GM12878 (cell line): ENCODE measurements around the gene LMAN2L. TPM values are rescaled to one million over a fixed set of nuclear protein-coding genes. Genes with fewer than 3 reads are reported as not detected.
A peak's percentile ranks its signal among the peaks of the same experiment; 100 is the strongest.

Experiments
- FOS ChIP-seq: IDR thresholded peaks from 3 replicates; pipeline ENCODE4 v1.6.1; 2011; ENCODE audit warnings: borderline replicate concordance; ENCODE audit not compliant: insufficient read length; ENCODE audit errors: extremely low read depth
- FOXK2 ChIP-seq: fragments of 450-650 bp; IDR thresholded peaks from 2 replicates; pipeline ENCODE4 v1.6.1; 2017; ENCODE audit warnings: mild to moderate bottlenecking, moderate library complexity
- HDAC6 ChIP-seq: fragments of 200-600 bp; sonication (generic); IDR thresholded peaks from one replicate; pipeline ENCODE4 v1.8.0; 2017; ENCODE audit warnings: antibody characterized with exemption; ENCODE audit not compliant: unreplicated experiment
- IKZF1 ChIP-seq: fragments of 450-650 bp; conservative IDR thresholded peaks from 2 replicates; pipeline ENCODE4 v1.6.1; 2017; ENCODE audit warnings: antibody characterized with exemption, mild to moderate bottlenecking
- IKZF2 ChIP-seq, 2 experiments: fragments of 450-650 bp; IDR thresholded peaks; 2 replicates each; pipeline ENCODE4 v1.6.1; 2017; ENCODE audit warnings: mild to moderate bottlenecking in 2 of 2, moderate library complexity in 2 of 2
- IRF4 ChIP-seq: IDR thresholded peaks from 2 replicates; pipeline ENCODE4 v1.6.1; 2011; ENCODE audit warnings: low read depth, low read length
- KAT2A ChIP-seq: conservative IDR thresholded peaks from 2 replicates; pipeline ENCODE4 v1.6.1; 2011; ENCODE audit warnings: low read depth, low read length; ENCODE audit not compliant: control insufficient read depth
- MXI1 ChIP-seq: fragments of 150-350 bp; IDR thresholded peaks from 2 replicates; pipeline ENCODE4 v1.6.1; 2011; ENCODE audit warnings: low read depth, mild to moderate bottlenecking, inconsistent platforms, low read length, improper control_type of control experiment
- NBN ChIP-seq: fragments of 450-650 bp; IDR thresholded peaks from 2 replicates; pipeline ENCODE4 v1.6.1; 2016
- NR2F1 ChIP-seq: fragments of 450-650 bp; conservative IDR thresholded peaks from 2 replicates; pipeline ENCODE4 v1.6.1; 2017; ENCODE audit warnings: mild to moderate bottlenecking
- RAD21 ChIP-seq: IDR thresholded peaks from 2 replicates; pipeline ENCODE4 v1.6.1; 2011; ENCODE audit warnings: mild to moderate bottlenecking, low read depth, low read length, moderate library complexity; ENCODE audit not compliant: insufficient read depth
- RCOR1 ChIP-seq: conservative IDR thresholded peaks from 2 replicates; pipeline ENCODE4 v1.6.1; 2012; ENCODE audit warnings: low read depth, low read length, improper control_type of control experiment
- SIN3A ChIP-seq: IDR thresholded peaks from 2 replicates; pipeline ENCODE4 v1.6.1; 2012; ENCODE audit warnings: low read depth, low read length, improper control_type of control experiment
- SKIL ChIP-seq: fragments of 450-650 bp; IDR thresholded peaks from 2 replicates; pipeline ENCODE4 v1.6.1; 2017; ENCODE audit warnings: mild to moderate bottlenecking, low read depth, inconsistent platforms; ENCODE audit not compliant: poor library complexity, severe bottlenecking
- TBL1XR1 ChIP-seq: IDR thresholded peaks from 2 replicates; pipeline ENCODE4 v1.6.1; 2012; ENCODE audit warnings: low read depth, low read length, improper control_type of control experiment
- TCF3 ChIP-seq: IDR thresholded peaks from 2 replicates; pipeline ENCODE4 v1.6.1; 2012; ENCODE audit warnings: low read depth, mild to moderate bottlenecking, low read length, borderline replicate concordance; ENCODE audit not compliant: insufficient read depth
- YY1 ChIP-seq: IDR thresholded peaks from 2 replicates; pipeline ENCODE4 v1.6.1; 2011; ENCODE audit warnings: low read depth, mild to moderate bottlenecking, low read length
- ZSCAN29 ChIP-seq: fragments of 450-650 bp; IDR thresholded peaks from 2 replicates; pipeline ENCODE4 v1.6.1; 2017; ENCODE audit warnings: mild to moderate bottlenecking, moderate library complexity
- polyA plus RNA-seq, 11 experiments: library from polyadenylated mRNA; depleted of rRNA in 4 of 11; unstranded in 6 of 11; stranded (reverse) in 5 of 11; fragments of >200 nt; fragmentation: Nextera tagmentation in 4 of 11; fragmentation: Illumina TruSeq in 1 of 11; extraction: Ambion mirVana in 4 of 11; extraction: Trizol in 1 of 11; gene quantifications; 1 replicate in 1 of 11; 2 replicates in 10 of 11; pipeline versions ENCODE4 v1.2.1 to v1.2.3, GENCODE V29; 2011 to 2016; ENCODE audit warnings: inconsistent platforms in 2 of 11, missing spikeins in 2 of 11, low read depth in 1 of 11
- total RNA-seq, 4 experiments: library from RNA; depleted of rRNA in 3 of 4; stranded (reverse); fragments of >200 nt in 3 of 4; fragmentation: Illumina TruSeq in 1 of 4; extraction: Trizol in 1 of 4; gene quantifications; 2 replicates each; pipeline versions ENCODE4 v1.2.1 to v1.2.3, GENCODE V29; 2013 to 2021
- TF ChIP-seq, protein P1 (sequence below): fragments of 450-650 bp; formaldehyde crosslinking; IDR thresholded peaks from 2 replicates; pipeline ENCODE4 v1.4.0; 2022; ENCODE audit warnings: mild to moderate bottlenecking, moderate library complexity
- TF ChIP-seq, protein P2 (sequence below): IDR thresholded peaks from 2 replicates; pipeline ENCODE4 v1.6.1; 2012; ENCODE audit warnings: mild to moderate bottlenecking, low read depth, low read length

The LMAN2L gene
- total and polyA plus RNA-seq, 10 of the 15 experiments (the other 5 are each of a cell fraction or from before 2014, with no cell fraction given), result 5.7 to 16.3 (median 10.7) TPM

- TF ChIP-seq, protein P1, sequence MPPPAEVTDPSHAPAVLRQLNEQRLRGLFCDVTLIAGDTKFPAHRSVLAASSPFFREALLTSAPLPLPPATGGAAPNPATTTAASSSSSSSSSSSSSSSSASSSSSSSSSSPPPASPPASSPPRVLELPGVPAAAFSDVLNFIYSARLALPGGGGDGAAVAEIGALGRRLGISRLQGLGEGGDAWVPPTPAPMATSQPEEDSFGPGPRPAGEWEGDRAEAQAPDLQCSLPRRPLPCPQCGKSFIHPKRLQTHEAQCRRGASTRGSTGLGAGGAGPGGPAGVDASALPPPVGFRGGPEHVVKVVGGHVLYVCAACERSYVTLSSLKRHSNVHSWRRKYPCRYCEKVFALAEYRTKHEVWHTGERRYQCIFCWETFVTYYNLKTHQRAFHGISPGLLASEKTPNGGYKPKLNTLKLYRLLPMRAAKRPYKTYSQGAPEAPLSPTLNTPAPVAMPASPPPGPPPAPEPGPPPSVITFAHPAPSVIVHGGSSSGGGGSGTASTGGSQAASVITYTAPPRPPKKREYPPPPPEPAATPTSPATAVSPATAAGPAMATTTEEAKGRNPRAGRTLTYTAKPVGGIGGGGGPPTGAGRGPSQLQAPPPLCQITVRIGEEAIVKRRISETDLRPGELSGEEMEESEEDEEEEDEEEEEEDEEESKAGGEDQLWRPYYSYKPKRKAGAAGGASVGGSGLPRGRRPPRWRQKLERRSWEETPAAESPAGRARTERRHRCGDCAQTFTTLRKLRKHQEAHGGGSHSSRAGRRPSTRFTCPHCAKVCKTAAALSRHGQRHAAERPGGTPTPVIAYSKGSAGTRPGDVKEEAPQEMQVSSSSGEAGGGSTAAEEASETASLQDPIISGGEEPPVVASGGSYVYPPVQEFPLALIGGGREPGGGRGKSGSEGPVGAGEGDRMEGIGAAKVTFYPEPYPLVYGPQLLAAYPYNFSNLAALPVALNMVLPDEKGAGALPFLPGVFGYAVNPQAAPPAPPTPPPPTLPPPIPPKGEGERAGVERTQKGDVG (CRISPR knock-in tag), result no peak
- TF ChIP-seq NR2F1 (peak; percentile 54; the same call in 1 of the 2 replicates), KAT2A (no peak), MXI1 (no peak), NBN (peak; percentile 32; the same call in 1 of the 2 replicates), RAD21 (peak; percentile 41), RCOR1 (no peak), HDAC6 (no peak), SKIL (no peak), TBL1XR1 (no peak), IKZF1 (peak; percentile 55; the same call in 1 of the 2 replicates), FOXK2 (no peak), YY1 (peak; percentile 95), SIN3A (no peak), ZSCAN29 (0 out of 2 replicates have a peak, but pooled peaks have one; percentile 39), TCF3 (no peak), IKZF2 (IDR thresholded peaks at IDR 0.05) (no peak), IRF4 (0 out of 2 replicates have a peak, but pooled peaks have one; percentile 12), FOS (no peak)
- TF ChIP-seq, protein P2, sequence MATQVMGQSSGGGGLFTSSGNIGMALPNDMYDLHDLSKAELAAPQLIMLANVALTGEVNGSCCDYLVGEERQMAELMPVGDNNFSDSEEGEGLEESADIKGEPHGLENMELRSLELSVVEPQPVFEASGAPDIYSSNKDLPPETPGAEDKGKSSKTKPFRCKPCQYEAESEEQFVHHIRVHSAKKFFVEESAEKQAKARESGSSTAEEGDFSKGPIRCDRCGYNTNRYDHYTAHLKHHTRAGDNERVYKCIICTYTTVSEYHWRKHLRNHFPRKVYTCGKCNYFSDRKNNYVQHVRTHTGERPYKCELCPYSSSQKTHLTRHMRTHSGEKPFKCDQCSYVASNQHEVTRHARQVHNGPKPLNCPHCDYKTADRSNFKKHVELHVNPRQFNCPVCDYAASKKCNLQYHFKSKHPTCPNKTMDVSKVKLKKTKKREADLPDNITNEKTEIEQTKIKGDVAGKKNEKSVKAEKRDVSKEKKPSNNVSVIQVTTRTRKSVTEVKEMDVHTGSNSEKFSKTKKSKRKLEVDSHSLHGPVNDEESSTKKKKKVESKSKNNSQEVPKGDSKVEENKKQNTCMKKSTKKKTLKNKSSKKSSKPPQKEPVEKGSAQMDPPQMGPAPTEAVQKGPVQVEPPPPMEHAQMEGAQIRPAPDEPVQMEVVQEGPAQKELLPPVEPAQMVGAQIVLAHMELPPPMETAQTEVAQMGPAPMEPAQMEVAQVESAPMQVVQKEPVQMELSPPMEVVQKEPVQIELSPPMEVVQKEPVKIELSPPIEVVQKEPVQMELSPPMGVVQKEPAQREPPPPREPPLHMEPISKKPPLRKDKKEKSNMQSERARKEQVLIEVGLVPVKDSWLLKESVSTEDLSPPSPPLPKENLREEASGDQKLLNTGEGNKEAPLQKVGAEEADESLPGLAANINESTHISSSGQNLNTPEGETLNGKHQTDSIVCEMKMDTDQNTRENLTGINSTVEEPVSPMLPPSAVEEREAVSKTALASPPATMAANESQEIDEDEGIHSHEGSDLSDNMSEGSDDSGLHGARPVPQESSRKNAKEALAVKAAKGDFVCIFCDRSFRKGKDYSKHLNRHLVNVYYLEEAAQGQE, result no peak
Measured at GRCh38 chr2:96760986-96761832, 21.3 kb upstream of the LMAN2L start (continued).
